Left ventricle myocardium superior (tissue), 1 donor: ENCODE data around the gene TP53AIP1. TPM values are rescaled to one million over a fixed set of nuclear protein-coding genes. Genes with fewer than 3 reads are reported as not detected.

Experiments
- ATAC-seq: fragments of 200-7000 bp; cut with Tn5 transposase; one replicate; pipeline ENCODE4 v1.9.1; 2020; ENCODE audit warnings: mild to moderate bottlenecking, moderate library complexity
- DNase-seq: peaks from one replicate; pipeline ENCODE4 v3.0.0-alpha.2; 2020
- intact Hi-C: fragments of 100-400 bp; cut with micrococcal nuclease; formaldehyde crosslinking; loops from one replicate; pipeline ENCODE4 v1.11.0; 2022
- total RNA-seq: library from RNA; stranded (reverse); fragmentation: NEBNext Ultra II Directional; extraction: Animal tissue kit (Norgen Biotek cat#: 25700); gene quantifications from one replicate; pipeline ENCODE4 v1.2.1, GENCODE V29; 2021
- donor health status: DM: no; HTN: yes; CAD: no; lungs with severe emphysema.

The TP53AIP1 gene
- total RNA-seq, 1 donor from 2014 or later: not detected

- intact Hi-C loops: no loop called here
- ATAC-seq (no peak), DNase-seq (no peak)
These were observed 5.1 kb upstream of the TP53AIP1 start for GRCh38 chr11:128947773-128948172.

- ATAC-seq: no peak
- intact Hi-C loops: no loop called here
- DNase-seq: no peak
These were observed 4.0 kb upstream of the TP53AIP1 start for GRCh38 chr11:128946648-128947047.

- DNase-seq (no peak), ATAC-seq (no peak)
- intact Hi-C loops: no loop called here
These were observed 831 bp upstream of the TP53AIP1 start for GRCh38 chr11:128943428-128943976.

GRCh38 chr11:128942272-128942612 lies 429 bp downstream of the TP53AIP1 start:
- DNase-seq: no peak
- intact Hi-C loops: no loop called here
- ATAC-seq: no peak

- intact Hi-C loops: no loop called here
- ATAC-seq: no peak
These were observed 949 bp downstream of the TP53AIP1 start for GRCh38 chr11:128941573-128942271.

GRCh38 chr11:128941110-128941509 lies 1.6 kb downstream of the TP53AIP1 start:
- ATAC-seq (no peak), DNase-seq (no peak)
- intact Hi-C loops: no loop called here

More at GRCh38 chr11:128941573-128942271, 949 bp downstream of the TP53AIP1 start:
- no peak for DNase-seq

- no peak for DNase-seq
- intact Hi-C loops: no loop called here
- ATAC-seq: no peak
These were observed 2.1 kb downstream of the TP53AIP1 start for GRCh38 chr11:128940603-128941002.

GRCh38 chr11:128940156-128940555 lies 2.5 kb downstream of the TP53AIP1 start:
- no peak for ATAC-seq
- DNase-seq: no peak
- intact Hi-C loops: no loop called here

- ATAC-seq (no peak), DNase-seq (no peak)
- intact Hi-C loops: no loop called here
These were observed 3.1 kb downstream of the TP53AIP1 start for GRCh38 chr11:128939591-128939990.

GRCh38 chr11:128938156-128938885 lies 4.3 kb downstream of the TP53AIP1 start:
- DNase-seq (no peak), ATAC-seq (no peak)
- intact Hi-C loops: no loop called here

- intact Hi-C loops: no loop called here
- ATAC-seq (no peak), DNase-seq (no peak)
These were observed 5.2 kb downstream of the TP53AIP1 start for GRCh38 chr11:128937480-128937879.

GRCh38 chr11:128936606-128937251 lies 5.9 kb downstream of the TP53AIP1 start:
- intact Hi-C loops: no loop called here
- ATAC-seq: no peak

GRCh38 chr11:128934926-128935325 lies 7.7 kb downstream of the TP53AIP1 start:
- no peak for ATAC-seq
- intact Hi-C loops: no loop called here
- DNase-seq: no peak

More at GRCh38 chr11:128936606-128937251, 5.9 kb downstream of the TP53AIP1 start:
- DNase-seq: no peak

- intact Hi-C loops: no loop called here
- ATAC-seq (no peak), DNase-seq (no peak)
These were observed 8.3 kb downstream of the TP53AIP1 start for GRCh38 chr11:128934351-128934750.

GRCh38 chr11:128933481-128934178 lies 9.0 kb downstream of the TP53AIP1 start:
- no peak for ATAC-seq
- intact Hi-C loops: no loop called here
- DNase-seq: no peak

GRCh38 chr11:128931668-128932067 lies 11.0 kb downstream of the TP53AIP1 start:
- DNase-seq: no peak
- intact Hi-C loops: no loop called here
- no peak for ATAC-seq

GRCh38 chr11:128931066-128931465 lies 11.6 kb downstream of the TP53AIP1 start:
- ATAC-seq (no peak), DNase-seq (no peak)
- intact Hi-C loops: no loop called here

- no peak for ATAC-seq
- DNase-seq: no peak
These were observed 12.7 kb downstream of the TP53AIP1 start for GRCh38 chr11:128929991-128930390.

GRCh38 chr11:128929468-128929867 lies 13.2 kb downstream of the TP53AIP1 start:
- intact Hi-C loops: no loop called here
- DNase-seq (no peak), ATAC-seq (no peak)

More at GRCh38 chr11:128929991-128930390, 12.7 kb downstream of the TP53AIP1 start:
- intact Hi-C loops: no loop called here
